Measurements from ENCODE around the gene CPNE6.
A peak's percentile ranks its signal among the peaks of the same experiment; 100 is the strongest.
"Not testable (repeated sequence)": the region's sequence is repeated elsewhere in the genome, so short reads cannot be mapped to it uniquely, and the experiment has no call there.

CPNE6 gene

GRCh38 chr14:24105609-24106239 is 34.4 kb downstream of the CPNE6 start:
- DNase-seq (ENCODE audit: low spot score) = not testable (repeated sequence)

- DNase-seq (ENCODE audit: low spot score) = no peak
Observed at GRCh38 chr14:24106672-24107271, 35.4 kb downstream of the CPNE6 start.

- no peak for DNase-seq (ENCODE audit: low spot score)
Observed at GRCh38 chr14:24108336-24108874, 37.0 kb downstream of the CPNE6 start.

GRCh38 chr14:24110060-24110459 is 38.7 kb downstream of the CPNE6 start:
- DNase-seq (ENCODE audit: low spot score) = no peak

- no peak for DNase-seq (ENCODE audit: low spot score)
Observed at GRCh38 chr14:24110523-24110922, 39.2 kb downstream of the CPNE6 start.

- DNase-seq (ENCODE audit: low spot score) = no peak
Observed at GRCh38 chr14:24113379-24113800, 42.0 kb downstream of the CPNE6 start.

- peak; percentile 86 for DNase-seq (ENCODE audit: low spot score)
Observed at GRCh38 chr14:24113801-24114531, 42.6 kb downstream of the CPNE6 start.

GRCh38 chr14:24114532-24115421 is 43.4 kb downstream of the CPNE6 start, which contains the start of the genes DCAF11 and NRL:
DCAF11 (plus strand) TSS chr14:24114777; CDS start chr14:24115595, 818 bp downstream.
NRL (minus strand) TSS chr14:24114949; CDS start chr14:24082848, 32,101 bp downstream.
- peak; percentile 97 for DNase-seq (ENCODE audit: low spot score)

GRCh38 chr14:24115422-24116127 is 44.2 kb downstream of the CPNE6 start:
- no peak for DNase-seq (ENCODE audit: low spot score)

- DNase-seq (ENCODE audit: low spot score) = no peak
Observed at GRCh38 chr14:24116128-24116814, 44.9 kb downstream of the CPNE6 start.

GRCh38 chr14:24117179-24117578 is 45.8 kb downstream of the CPNE6 start:
- DNase-seq (ENCODE audit: low spot score) = no peak

- DNase-seq (ENCODE audit: low spot score) = no peak
Observed at GRCh38 chr14:24119691-24120090, 48.3 kb downstream of the CPNE6 start.

GRCh38 chr14:24121210-24121609 is 49.8 kb downstream of the CPNE6 start:
- DNase-seq (ENCODE audit: low spot score) = no peak

GRCh38 chr14:24122416-24122815 is 51.1 kb downstream of the CPNE6 start:
- no peak for DNase-seq (ENCODE audit: low spot score)

- DNase-seq (ENCODE audit: low spot score) = no peak
Observed at GRCh38 chr14:24122898-24123297, 51.5 kb downstream of the CPNE6 start.

GRCh38 chr14:24123424-24124417 is 52.4 kb downstream of the CPNE6 start:
- DNase-seq (ENCODE audit: low spot score) = no peak

GRCh38 chr14:24126939-24127338 is 55.6 kb downstream of the CPNE6 start:
- no peak for DNase-seq (ENCODE audit: low spot score)

- no peak for DNase-seq (ENCODE audit: low spot score)
Observed at GRCh38 chr14:24127673-24128072, 56.3 kb downstream of the CPNE6 start.

All from GM03348 (cell line).